GM19397 (cell line): ENCODE data around the gene PCDHA10.
"Not testable (repeated sequence)": the region's sequence is repeated elsewhere in the genome, so short reads cannot be mapped to it uniquely, and the experiment has no call there.

Source experiments
- ATAC-seq: cut with Tn5 transposase; IDR thresholded peaks from one replicate; pipeline ENCODE4 v1.9.1; 2021; ENCODE audit warnings: mild to moderate bottlenecking, moderate library complexity; ENCODE audit not compliant: unreplicated experiment

Gene PCDHA10

GRCh38 chr5:140840978-140841962, 14.4 kb upstream of the PCDHA10 start, which contains the start of gene PCDHA8:
Gene PCDHA8, plus strand, starts transcription at chr5:140841187. Its CDS starts 135 bp downstream, at chr5:140841322.
- ATAC-seq = no peak

- no peak for ATAC-seq
These were observed 12.6 kb upstream of the PCDHA10 start for GRCh38 chr5:140842798-140843733.

GRCh38 chr5:140848139-140849102, 7.3 kb upstream of the PCDHA10 start, which contains the start of gene PCDHA9:
Gene PCDHA9, plus strand, starts transcription at chr5:140848382. Its CDS starts 114 bp downstream, at chr5:140848496.
- not testable (repeated sequence) for ATAC-seq

GRCh38 chr5:140849831-140850634, 5.7 kb upstream of the PCDHA10 start:
- ATAC-seq = not testable (repeated sequence)

GRCh38 chr5:140857177-140857986, 1.7 kb downstream of the PCDHA10 start:
- no peak for ATAC-seq

GRCh38 chr5:140857987-140858240, 2.2 kb downstream of the PCDHA10 start:
- no peak for ATAC-seq

GRCh38 chr5:140862441-140863295, 7.0 kb downstream of the PCDHA10 start:
- no peak for ATAC-seq

GRCh38 chr5:140868721-140869554, 13.2 kb downstream of the PCDHA10 start, which contains the start of gene PCDHA11:
Gene PCDHA11, plus strand, starts transcription at chr5:140868957. Its CDS starts 147 bp downstream, at chr5:140869104.
- no peak for ATAC-seq

- ATAC-seq = no peak
These were observed 13.8 kb downstream of the PCDHA10 start for GRCh38 chr5:140869555-140869886.

GRCh38 chr5:140870221-140871201, 14.8 kb downstream of the PCDHA10 start:
- no peak for ATAC-seq

- ATAC-seq = no peak
These were observed 19.7 kb downstream of the PCDHA10 start, which contains the start of gene PCDHA12 for GRCh38 chr5:140875085-140876065. Gene PCDHA12, plus strand, starts transcription at chr5:140875308. Its CDS starts 165 bp downstream, at chr5:140875473.

- not testable (repeated sequence) for ATAC-seq
These were observed 21.0 kb downstream of the PCDHA10 start for GRCh38 chr5:140876541-140877261.

- ATAC-seq = no peak
These were observed 21.5 kb downstream of the PCDHA10 start for GRCh38 chr5:140877262-140877581.
